Measurements from ENCODE around the gene SYT17.

Gene SYT17

GRCh38 chr16:19142939-19143598 lies 25.0 kb upstream of the SYT17 start:
- H3K4me1 ChIP-seq (ENCODE audit: insufficient read depth, low read length), result no peaks in the 10 kb centered on the region
- no peaks in the 10 kb centered on the region for H3K27me3 ChIP-seq (ENCODE audit: insufficient read depth, low read length)
- peaks cover 4% of the 10 kb centered on the region; the same call in 1 of the 2 replicates for H3K9me3 ChIP-seq (ENCODE audit: insufficient read depth, low read depth, low read length)
- H3K4me3 ChIP-seq (ENCODE audit: low read length), result no peak overlapping the region
- H3K27ac ChIP-seq (ENCODE audit: low read length), result no peak overlapping the region
- H3K36me3 ChIP-seq (ENCODE audit: insufficient read depth, low read depth, low read length), result no peaks in the 10 kb centered on the region
- H3K9ac ChIP-seq (ENCODE audit: low read depth, low read length), result no peak overlapping the region

DNA sequence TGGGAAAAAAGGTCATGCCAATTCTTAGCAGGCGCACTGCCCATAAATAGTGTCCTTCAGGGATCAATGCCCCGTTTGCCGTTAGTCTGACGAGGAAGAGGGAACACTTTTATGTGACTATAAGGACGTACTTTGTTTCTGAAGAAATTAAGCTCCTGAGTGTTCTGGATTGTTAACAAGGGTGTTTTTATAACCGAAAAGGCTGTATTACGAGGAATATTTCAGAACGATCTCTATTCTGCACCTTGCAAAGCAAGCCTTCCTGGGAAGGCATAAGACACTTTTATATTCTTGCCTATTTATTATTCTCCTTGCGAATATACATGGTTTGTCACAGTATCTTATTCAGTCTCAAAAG lies 24.5 kb upstream of the SYT17 start:
- no peak overlapping the region for H3K27ac ChIP-seq (ENCODE audit: low read length)
- H3K9me3 ChIP-seq (ENCODE audit: insufficient read depth, low read depth, low read length), result peaks cover 7% of the 10 kb centered on the region; the same call in 1 of the 2 replicates
- H3K4me1 ChIP-seq (ENCODE audit: insufficient read depth, low read length), result no peaks in the 10 kb centered on the region
- no peak overlapping the region for H3K9ac ChIP-seq (ENCODE audit: low read depth, low read length)
- H3K4me3 ChIP-seq (ENCODE audit: low read length), result no peak overlapping the region
- no peaks in the 10 kb centered on the region for H3K36me3 ChIP-seq (ENCODE audit: insufficient read depth, low read depth, low read length)
- no peaks in the 10 kb centered on the region for H3K27me3 ChIP-seq (ENCODE audit: insufficient read depth, low read length)

DNA sequence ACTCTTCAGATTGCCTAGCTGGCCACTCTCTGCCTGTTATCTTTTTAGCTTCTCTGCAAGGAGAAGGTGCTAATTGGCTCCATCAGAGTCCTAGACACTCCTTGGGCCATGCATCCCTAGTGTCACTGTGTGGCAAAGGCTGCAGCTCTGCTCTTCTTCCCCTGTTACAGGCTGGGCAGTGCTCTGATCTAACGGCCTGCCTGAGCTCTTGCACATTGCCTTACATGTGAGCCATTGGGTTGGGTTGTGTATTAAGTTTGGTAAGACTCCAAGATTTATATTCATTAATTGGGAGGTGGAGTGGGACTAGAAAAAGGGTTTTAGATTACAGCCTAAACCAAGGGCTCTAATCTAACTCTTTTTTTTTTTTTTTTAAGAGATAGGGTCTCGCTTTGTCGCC lies 23.0 kb upstream of the SYT17 start:
- H3K27ac ChIP-seq (ENCODE audit: low read length), result no peak overlapping the region
- H3K9me3 ChIP-seq (ENCODE audit: insufficient read depth, low read depth, low read length), result peaks cover 7% of the 10 kb centered on the region; the same call in 1 of the 2 replicates
- H3K27me3 ChIP-seq (ENCODE audit: insufficient read depth, low read length), result peaks cover 3% of the 10 kb centered on the region; the same call in 1 of the 2 replicates

GRCh38 chr16:19147126-19147525 lies 20.9 kb upstream of the SYT17 start:
- Histone ChIP-seq H3K9me3 (ENCODE audit: insufficient read depth, low read depth, low read length) (peaks cover 7% of the 10 kb centered on the region; the same call in 1 of the 2 replicates), H3K4me3 (ENCODE audit: low read length) (no peak overlapping the region), H3K36me3 (ENCODE audit: insufficient read depth, low read depth, low read length) (no peaks in the 10 kb centered on the region), H3K27ac (ENCODE audit: low read length) (no peak overlapping the region), H3K27me3 (ENCODE audit: insufficient read depth, low read length) (peaks cover 4% of the 10 kb centered on the region; the same call in 1 of the 2 replicates), H3K4me1 (ENCODE audit: insufficient read depth, low read length) (no peaks in the 10 kb centered on the region), H3K9ac (ENCODE audit: low read depth, low read length) (no peak overlapping the region)

More for the DNA sequence above, 23.0 kb upstream of the SYT17 start:
- Histone ChIP-seq H3K4me1 (ENCODE audit: insufficient read depth, low read length) (no peaks in the 10 kb centered on the region), H3K4me3 (ENCODE audit: low read length) (no peak overlapping the region), H3K9ac (ENCODE audit: low read depth, low read length) (no peak overlapping the region), H3K36me3 (ENCODE audit: insufficient read depth, low read depth, low read length) (no peaks in the 10 kb centered on the region)

GRCh38 chr16:19147627-19148026 lies 20.4 kb upstream of the SYT17 start:
- Histone ChIP-seq H3K9ac (ENCODE audit: low read depth, low read length) (no peak overlapping the region), H3K4me1 (ENCODE audit: insufficient read depth, low read length) (no peaks in the 10 kb centered on the region), H3K4me3 (ENCODE audit: low read length) (no peak overlapping the region), H3K27me3 (ENCODE audit: insufficient read depth, low read length) (peaks cover 4% of the 10 kb centered on the region; the same call in 1 of the 2 replicates), H3K36me3 (ENCODE audit: insufficient read depth, low read depth, low read length) (no peaks in the 10 kb centered on the region), H3K9me3 (ENCODE audit: insufficient read depth, low read depth, low read length) (peaks cover 7% of the 10 kb centered on the region; the same call in 1 of the 2 replicates), H3K27ac (ENCODE audit: low read length) (no peak overlapping the region)

DNA sequence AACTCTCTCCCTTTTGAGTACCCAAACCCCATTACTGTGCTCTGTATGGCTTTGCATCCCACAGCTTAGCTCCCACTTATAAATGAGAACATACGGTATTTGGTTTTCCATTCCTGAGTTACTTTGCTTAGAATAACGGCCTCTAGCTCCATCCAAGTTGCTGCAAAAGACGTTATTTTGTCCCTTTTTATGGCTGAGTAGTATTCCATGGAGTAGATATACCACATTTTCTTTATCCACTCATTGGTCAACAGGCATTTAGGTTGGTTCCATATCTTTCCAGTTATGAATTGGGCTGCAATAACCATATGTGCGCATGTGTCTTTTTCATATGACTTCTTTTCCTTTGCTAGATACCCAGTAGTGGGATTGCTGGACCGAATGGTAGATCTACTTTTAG lies 19.9 kb upstream of the SYT17 start:
- H3K9me3 ChIP-seq (ENCODE audit: insufficient read depth, low read depth, low read length), result peaks cover 7% of the 10 kb centered on the region; the same call in 1 of the 2 replicates
- no peak overlapping the region for H3K9ac ChIP-seq (ENCODE audit: low read depth, low read length)
- H3K4me1 ChIP-seq (ENCODE audit: insufficient read depth, low read length), result no peaks in the 10 kb centered on the region
- no peak overlapping the region for H3K4me3 ChIP-seq (ENCODE audit: low read length)
- H3K36me3 ChIP-seq (ENCODE audit: insufficient read depth, low read depth, low read length), result no peaks in the 10 kb centered on the region
- no peak overlapping the region for H3K27ac ChIP-seq (ENCODE audit: low read length)
- peaks cover 4% of the 10 kb centered on the region; the same call in 1 of the 2 replicates for H3K27me3 ChIP-seq (ENCODE audit: insufficient read depth, low read length)

GRCh38 chr16:19151310-19151709 lies 16.7 kb upstream of the SYT17 start:
- no peak overlapping the region for H3K9ac ChIP-seq (ENCODE audit: low read depth, low read length)
- H3K27me3 ChIP-seq (ENCODE audit: insufficient read depth, low read length), result peaks cover 5% of the 10 kb centered on the region
- H3K4me1 ChIP-seq (ENCODE audit: insufficient read depth, low read length), result no peaks in the 10 kb centered on the region

GRCh38 chr16:19152042-19152441 lies 16.0 kb upstream of the SYT17 start:
- Histone ChIP-seq H3K4me3 (ENCODE audit: low read length) (no peak overlapping the region), H3K4me1 (ENCODE audit: insufficient read depth, low read length) (no peaks in the 10 kb centered on the region), H3K36me3 (ENCODE audit: insufficient read depth, low read depth, low read length) (no peaks in the 10 kb centered on the region), H3K9ac (ENCODE audit: low read depth, low read length) (no peak overlapping the region), H3K27ac (ENCODE audit: low read length) (no peak overlapping the region), H3K27me3 (ENCODE audit: insufficient read depth, low read length) (peaks cover 10% of the 10 kb centered on the region), H3K9me3 (ENCODE audit: insufficient read depth, low read depth, low read length) (peaks cover 7% of the 10 kb centered on the region; the same call in 1 of the 2 replicates)

More at GRCh38 chr16:19151310-19151709, 16.7 kb upstream of the SYT17 start:
- Histone ChIP-seq H3K36me3 (ENCODE audit: insufficient read depth, low read depth, low read length) (no peaks in the 10 kb centered on the region), H3K27ac (ENCODE audit: low read length) (no peak overlapping the region), H3K9me3 (ENCODE audit: insufficient read depth, low read depth, low read length) (peaks cover 7% of the 10 kb centered on the region; the same call in 1 of the 2 replicates), H3K4me3 (ENCODE audit: low read length) (no peak overlapping the region)

DNA sequence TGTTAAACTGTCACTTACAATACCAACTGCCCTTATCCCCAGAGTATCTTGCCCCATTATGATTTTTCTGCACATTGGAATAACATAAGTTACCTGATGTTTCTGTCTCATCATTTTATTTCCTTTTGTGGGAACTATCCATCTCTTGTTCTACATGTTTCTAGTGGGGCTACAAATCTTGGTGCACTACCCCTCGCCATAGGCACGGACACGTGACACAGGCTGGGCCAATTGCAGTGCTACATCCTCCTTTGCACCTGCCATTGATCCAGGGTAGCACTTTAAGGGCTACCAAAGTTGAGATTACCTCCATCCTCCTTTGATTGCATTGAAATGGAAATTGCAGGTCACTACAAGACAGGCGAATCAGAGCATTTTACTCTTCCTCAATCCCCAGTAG lies 14.2 kb upstream of the SYT17 start:
- Histone ChIP-seq H3K4me3 (ENCODE audit: low read length) (no peak overlapping the region), H3K4me1 (ENCODE audit: insufficient read depth, low read length) (no peaks in the 10 kb centered on the region), H3K9ac (ENCODE audit: low read depth, low read length) (no peak overlapping the region), H3K27ac (ENCODE audit: low read length) (no peak overlapping the region), H3K9me3 (ENCODE audit: insufficient read depth, low read depth, low read length) (no peaks in the 10 kb centered on the region), H3K36me3 (ENCODE audit: insufficient read depth, low read depth, low read length) (no peaks in the 10 kb centered on the region), H3K27me3 (ENCODE audit: insufficient read depth, low read length) (peaks cover 14% of the 10 kb centered on the region)

DNA sequence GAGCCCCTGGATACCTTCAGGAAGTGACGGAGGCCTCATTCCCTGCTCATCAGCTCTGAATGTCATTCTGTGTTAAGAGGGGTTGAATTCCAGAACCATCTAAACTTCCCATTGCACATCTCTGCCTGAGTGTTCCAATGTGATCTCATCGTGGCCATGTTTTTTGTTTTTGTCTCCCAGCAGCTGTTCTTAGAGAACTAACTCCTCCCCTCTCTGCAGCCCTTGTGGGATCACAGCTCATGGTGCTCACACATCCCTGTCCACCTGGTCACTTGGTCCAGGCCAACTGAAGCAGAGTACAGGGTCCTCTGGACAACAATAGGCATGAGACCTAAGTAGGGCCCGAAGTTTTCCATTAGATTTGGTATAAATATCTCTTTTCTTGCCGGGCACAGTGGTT lies 6.0 kb upstream of the SYT17 start:
- H3K9me3 ChIP-seq (ENCODE audit: insufficient read depth, low read depth, low read length), result no peaks in the 10 kb centered on the region
- no peak overlapping the region for H3K4me3 ChIP-seq (ENCODE audit: low read length)
- no peaks in the 10 kb centered on the region for H3K36me3 ChIP-seq (ENCODE audit: insufficient read depth, low read depth, low read length)
- no peak overlapping the region for H3K9ac ChIP-seq (ENCODE audit: low read depth, low read length)
- H3K4me1 ChIP-seq (ENCODE audit: insufficient read depth, low read length), result no peaks in the 10 kb centered on the region; the same call in 1 of the 2 replicates
- peaks cover 4% of the 10 kb centered on the region; the same call in 1 of the 2 replicates for H3K27me3 ChIP-seq (ENCODE audit: insufficient read depth, low read length)
- no peak overlapping the region for H3K27ac ChIP-seq (ENCODE audit: low read length)

- Histone ChIP-seq H3K27ac (ENCODE audit: low read length) (no peak overlapping the region), H3K9ac (ENCODE audit: low read depth, low read length) (no peak overlapping the region), H3K9me3 (ENCODE audit: insufficient read depth, low read depth, low read length) (no peaks in the 10 kb centered on the region), H3K36me3 (ENCODE audit: insufficient read depth, low read depth, low read length) (no peaks in the 10 kb centered on the region), H3K4me1 (ENCODE audit: insufficient read depth, low read length) (no peaks in the 10 kb centered on the region; the same call in 1 of the 2 replicates), H3K27me3 (ENCODE audit: insufficient read depth, low read length) (no peaks in the 10 kb centered on the region; the same call in 1 of the 2 replicates), H3K4me3 (ENCODE audit: low read length) (no peak overlapping the region)
These were observed 4.8 kb upstream of the SYT17 start for GRCh38 chr16:19163215-19163614.

DNA sequence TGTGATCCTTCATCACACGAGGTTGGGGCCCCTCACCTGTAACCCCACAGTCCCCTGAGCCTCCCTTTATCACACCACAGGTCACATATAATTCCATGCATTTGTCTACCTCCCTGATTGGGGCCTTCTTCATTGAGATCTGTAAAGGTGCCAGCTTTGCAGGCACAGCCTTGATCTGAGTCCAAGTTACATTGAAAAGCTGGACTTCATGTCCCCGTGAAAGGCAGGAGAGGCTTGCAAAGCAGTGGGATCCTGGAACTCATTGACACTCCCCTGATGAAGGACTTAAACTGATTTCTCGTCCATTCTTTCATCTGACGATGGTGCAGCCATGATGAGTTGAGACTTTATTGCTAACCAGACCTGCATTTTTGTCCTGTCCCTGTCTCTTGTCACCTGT lies 3.8 kb upstream of the SYT17 start:
- no peaks in the 10 kb centered on the region; the same call in 1 of the 2 replicates for H3K4me1 ChIP-seq (ENCODE audit: insufficient read depth, low read length)
- peaks cover 11% of the 10 kb centered on the region for H3K27me3 ChIP-seq (ENCODE audit: insufficient read depth, low read length)
- H3K9me3 ChIP-seq (ENCODE audit: insufficient read depth, low read depth, low read length), result no peaks in the 10 kb centered on the region
- H3K27ac ChIP-seq (ENCODE audit: low read length), result no peak overlapping the region
- no peaks in the 10 kb centered on the region for H3K36me3 ChIP-seq (ENCODE audit: insufficient read depth, low read depth, low read length)
- no peak overlapping the region for H3K4me3 ChIP-seq (ENCODE audit: low read length)
- no peak overlapping the region for H3K9ac ChIP-seq (ENCODE audit: low read depth, low read length)
